Left lung (tissue), 14 donors: Measurements from ENCODE around the gene JAKMIP1. TPM values are rescaled to one million over a fixed set of nuclear protein-coding genes. Genes with fewer than 3 reads are reported as not detected.

Source experiments
- ATAC-seq: fragments of 200-7000 bp; cut with Tn5 transposase; one replicate; pipeline ENCODE4 v1.9.1; 2020; ENCODE audit warnings: moderate library complexity
- DNase-seq, 4 donors: peaks; one replicate each; pipeline ENCODE4 v3.0.0-alpha.2; 2013 to 2020
- H3K27ac ChIP-seq, 2 donors: fragments of 200-600 bp; sonication (generic) in 1 of 2; one replicate each; pipeline versions ENCODE4 v1.5.0 to v1.8.0; 2020 to 2021
- H3K27me3 ChIP-seq, 2 donors: fragments of 200-600 bp; sonication (generic) in 1 of 2; one replicate each; pipeline versions ENCODE4 v1.5.0 to v1.8.0; 2020 to 2021
- H3K36me3 ChIP-seq, 2 donors: fragments of 200-600 bp; sonication (generic) in 1 of 2; one replicate each; pipeline versions ENCODE4 v1.5.0 to v1.8.0; 2020 to 2021
- H3K4me1 ChIP-seq, 2 donors: fragments of 200-600 bp; one replicate each; pipeline ENCODE4 v1.8.0; 2021
- H3K4me3 ChIP-seq, 2 donors: fragments of 200-600 bp; sonication (generic) in 1 of 2; one replicate each; pipeline versions ENCODE4 v1.5.0 to v1.8.0; 2020 to 2021; ENCODE audit warnings: mild to moderate bottlenecking in 1 of 2
- H3K9me3 ChIP-seq, 2 donors: fragments of 200-600 bp; sonication (generic) in 1 of 2; one replicate each; pipeline versions ENCODE4 v1.5.0 to v1.8.0; 2020 to 2021
- CTCF ChIP-seq, 2 donors: fragments of 200-600 bp; sonication (generic) in 1 of 2; IDR thresholded peaks; one replicate each; pipeline versions ENCODE4 v1.5.0 to v1.8.0; 2021; ENCODE audit warnings: antibody characterized with exemption in 2 of 2
- intact Hi-C, 2 donors: fragments of 100-400 bp; cut with DNase I; formaldehyde crosslinking; loops; one replicate each; pipeline versions ENCODE4 v1.11.2 to v1.14.2; 2022
- long read RNA-seq, 12 donors: library from polyadenylated mRNA in 2 of 12; unstranded in 2 of 12; transcript quantifications; one replicate each; pipeline ENCODE4 v2.0.0 and lab custom pipeline, GENCODE V29; 2019 to 2026
- polyA plus RNA-seq, 6 donors: library from polyadenylated mRNA; unstranded; fragments of 120-200 nt; gene quantifications; one replicate each; pipeline ENCODE4 v1.2.1, GENCODE V29; 2013; ENCODE audit not compliant: insufficient read length in 6 of 6
- total RNA-seq, 2 donors: library from RNA; stranded (reverse); fragmentation: NEBNext Ultra II Directional; extraction: Animal tissue kit (Norgen Biotek cat#: 25700); gene quantifications; one replicate each; pipeline ENCODE4 v1.2.1, GENCODE V29; 2021
- donor health status: DM: no; HTN: yes; CAD: no.
- donor health status: DM: no; HTN: no; CAD: no.

JAKMIP1 gene
- total RNA-seq (under 1 TPM; 0.29 to 0.79 TPM), polyA plus RNA-seq (under 1 TPM in 5 of 6 donors, not detected in 1; 0.13 to 0.21 (median 0.16) TPM)
- long read RNA-seq, donor 1: 0 reads
- long read RNA-seq, donor 2: 0 reads
- long read RNA-seq, donor 3: 0 reads
- long read RNA-seq, donor 4: 0 reads
- long read RNA-seq, donor 5: 0 reads
- long read RNA-seq, donor 6: 0 reads
- long read RNA-seq, donor 7: 0 reads
- long read RNA-seq, donor 8: 0 reads
- long read RNA-seq, donor 9: 0 reads
- long read RNA-seq, donor 10: 0 reads
- long read RNA-seq, donor 11, transcript JAKMIP1-201 (13 exons, 2,585 nt): major isoform, 5 of 34 reads
- long read RNA-seq, donor 11, partial matches to known transcripts: 29 of 34 reads
- long read RNA-seq, donor 11, other reads (novel, unspliced or antisense): 0 of 34 reads
- long read RNA-seq, donor 12: 0 reads

- no peak for TF ChIP-seq CTCF (IDR thresholded peaks at IDR 0.05)
- H3K36me3 ChIP-seq: no peaks in the 10 kb centered on the region
- peak; percentile 95 for ATAC-seq
- intact Hi-C loops: no loop called here
- H3K4me3 ChIP-seq: peak within 1 kb of the TSS; percentile 34 to 46
- H3K9me3 ChIP-seq: peaks cover 0 to 4% of the 10 kb centered on the region in 2 donors
- peak; percentile 46 to 85 (median 76) for DNase-seq
- H3K4me1 ChIP-seq: peaks cover 0 to 17% of the 10 kb centered on the region in 2 donors
- no peak within 1 kb of the TSS for H3K27ac ChIP-seq
- peaks cover 24 to 86% of the 10 kb centered on the region in 2 donors for H3K27me3 ChIP-seq
Measured at GRCh38 chr4:6200011-6200921, at the start of gene JAKMIP1. Gene JAKMIP1 (minus strand): TSS chr4:6200549. CDS start chr4:6112850, 87,699 bp downstream.

GRCh38 chr4:6248394-6248793, 48.0 kb upstream of the JAKMIP1 start:
- no peak for ATAC-seq
- no peaks in the 10 kb centered on the region for H3K36me3 ChIP-seq
- no peak for DNase-seq
- intact Hi-C loops: loop anchor here in 1 of 2 donors (5.0 kb wide), 1 partner anchor 84 kb away; no protein-coding TSS in a partner anchor
- peaks cover 14 to 71% of the 10 kb centered on the region in 2 donors for H3K27me3 ChIP-seq
- H3K4me1 ChIP-seq: no peaks in the 10 kb centered on the region
- TF ChIP-seq CTCF (IDR thresholded peaks at IDR 0.05): no peak
- peaks cover 0 to 12% of the 10 kb centered on the region in 2 donors for H3K9me3 ChIP-seq
- no peak overlapping the region for H3K4me3 ChIP-seq
- H3K27ac ChIP-seq: no peak overlapping the region

GRCh38 chr4:6246170-6246634, 45.9 kb upstream of the JAKMIP1 start:
- intact Hi-C loops: loop anchor here in 1 of 2 donors (5.0 kb wide), 1 partner anchor 86 kb away; no protein-coding TSS in a partner anchor
- no peak for ATAC-seq

More at GRCh38 chr4:6246170-6246634, 45.9 kb upstream of the JAKMIP1 start:
- Histone ChIP-seq H3K36me3 (no peaks in the 10 kb centered on the region), H3K27ac (no peak overlapping the region), H3K9me3 (peaks cover 0 to 12% of the 10 kb centered on the region in 2 donors), H3K27me3 (peaks cover 14 to 85% of the 10 kb centered on the region in 2 donors), H3K4me3 (no peak overlapping the region), H3K4me1 (no peaks in the 10 kb centered on the region)
- no peak for DNase-seq
- no peak for TF ChIP-seq CTCF (IDR thresholded peaks at IDR 0.05)
